ENCODE measurements around the gene GAS1. TPM values are rescaled to one million over a fixed set of nuclear protein-coding genes. Genes with fewer than 3 reads are reported as not detected.

Gene GAS1
- total and polyA plus RNA-seq, 2 of the 8 experiments (the other 6 are each of a cell fraction or from before 2014, with no cell fraction given): 2.8 to 5.7 TPM

DNA sequence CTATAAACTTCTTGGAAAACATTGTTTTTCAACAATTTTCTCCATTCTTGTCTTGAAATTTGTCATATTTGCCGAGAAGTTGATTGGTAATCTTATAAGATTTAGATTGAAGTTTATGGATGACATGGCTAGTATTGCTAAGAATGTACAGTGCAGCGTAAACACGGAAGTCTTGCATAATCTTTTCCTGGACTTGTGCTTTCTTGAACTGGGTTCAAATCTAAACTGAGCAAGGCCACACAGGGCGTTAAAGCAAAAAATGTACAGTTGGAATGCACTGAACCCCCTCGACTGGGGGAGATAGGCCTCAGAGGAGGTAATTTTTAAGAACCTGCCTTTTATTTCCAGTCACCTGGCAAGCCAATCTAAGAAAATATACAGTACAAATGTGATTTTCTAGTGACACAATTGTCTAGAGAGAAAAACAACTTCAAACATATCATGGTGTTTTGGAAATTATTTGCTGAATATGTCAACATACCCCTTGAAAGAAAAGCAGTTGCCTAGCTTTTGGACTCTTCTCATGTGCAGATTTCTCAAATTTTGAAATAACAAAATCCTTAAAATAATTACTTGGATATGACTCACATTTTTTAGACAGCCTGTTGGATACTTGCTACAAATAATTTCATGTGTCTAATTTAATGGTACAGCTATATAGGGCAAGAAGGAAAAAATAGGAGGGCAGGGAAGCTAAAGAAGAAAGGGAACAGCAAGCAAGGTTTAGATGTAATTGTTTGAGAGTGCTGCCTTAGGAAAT lies 18.5 kb upstream of the GAS1 start (continued):
- TF ChIP-seq, protein P1, sequence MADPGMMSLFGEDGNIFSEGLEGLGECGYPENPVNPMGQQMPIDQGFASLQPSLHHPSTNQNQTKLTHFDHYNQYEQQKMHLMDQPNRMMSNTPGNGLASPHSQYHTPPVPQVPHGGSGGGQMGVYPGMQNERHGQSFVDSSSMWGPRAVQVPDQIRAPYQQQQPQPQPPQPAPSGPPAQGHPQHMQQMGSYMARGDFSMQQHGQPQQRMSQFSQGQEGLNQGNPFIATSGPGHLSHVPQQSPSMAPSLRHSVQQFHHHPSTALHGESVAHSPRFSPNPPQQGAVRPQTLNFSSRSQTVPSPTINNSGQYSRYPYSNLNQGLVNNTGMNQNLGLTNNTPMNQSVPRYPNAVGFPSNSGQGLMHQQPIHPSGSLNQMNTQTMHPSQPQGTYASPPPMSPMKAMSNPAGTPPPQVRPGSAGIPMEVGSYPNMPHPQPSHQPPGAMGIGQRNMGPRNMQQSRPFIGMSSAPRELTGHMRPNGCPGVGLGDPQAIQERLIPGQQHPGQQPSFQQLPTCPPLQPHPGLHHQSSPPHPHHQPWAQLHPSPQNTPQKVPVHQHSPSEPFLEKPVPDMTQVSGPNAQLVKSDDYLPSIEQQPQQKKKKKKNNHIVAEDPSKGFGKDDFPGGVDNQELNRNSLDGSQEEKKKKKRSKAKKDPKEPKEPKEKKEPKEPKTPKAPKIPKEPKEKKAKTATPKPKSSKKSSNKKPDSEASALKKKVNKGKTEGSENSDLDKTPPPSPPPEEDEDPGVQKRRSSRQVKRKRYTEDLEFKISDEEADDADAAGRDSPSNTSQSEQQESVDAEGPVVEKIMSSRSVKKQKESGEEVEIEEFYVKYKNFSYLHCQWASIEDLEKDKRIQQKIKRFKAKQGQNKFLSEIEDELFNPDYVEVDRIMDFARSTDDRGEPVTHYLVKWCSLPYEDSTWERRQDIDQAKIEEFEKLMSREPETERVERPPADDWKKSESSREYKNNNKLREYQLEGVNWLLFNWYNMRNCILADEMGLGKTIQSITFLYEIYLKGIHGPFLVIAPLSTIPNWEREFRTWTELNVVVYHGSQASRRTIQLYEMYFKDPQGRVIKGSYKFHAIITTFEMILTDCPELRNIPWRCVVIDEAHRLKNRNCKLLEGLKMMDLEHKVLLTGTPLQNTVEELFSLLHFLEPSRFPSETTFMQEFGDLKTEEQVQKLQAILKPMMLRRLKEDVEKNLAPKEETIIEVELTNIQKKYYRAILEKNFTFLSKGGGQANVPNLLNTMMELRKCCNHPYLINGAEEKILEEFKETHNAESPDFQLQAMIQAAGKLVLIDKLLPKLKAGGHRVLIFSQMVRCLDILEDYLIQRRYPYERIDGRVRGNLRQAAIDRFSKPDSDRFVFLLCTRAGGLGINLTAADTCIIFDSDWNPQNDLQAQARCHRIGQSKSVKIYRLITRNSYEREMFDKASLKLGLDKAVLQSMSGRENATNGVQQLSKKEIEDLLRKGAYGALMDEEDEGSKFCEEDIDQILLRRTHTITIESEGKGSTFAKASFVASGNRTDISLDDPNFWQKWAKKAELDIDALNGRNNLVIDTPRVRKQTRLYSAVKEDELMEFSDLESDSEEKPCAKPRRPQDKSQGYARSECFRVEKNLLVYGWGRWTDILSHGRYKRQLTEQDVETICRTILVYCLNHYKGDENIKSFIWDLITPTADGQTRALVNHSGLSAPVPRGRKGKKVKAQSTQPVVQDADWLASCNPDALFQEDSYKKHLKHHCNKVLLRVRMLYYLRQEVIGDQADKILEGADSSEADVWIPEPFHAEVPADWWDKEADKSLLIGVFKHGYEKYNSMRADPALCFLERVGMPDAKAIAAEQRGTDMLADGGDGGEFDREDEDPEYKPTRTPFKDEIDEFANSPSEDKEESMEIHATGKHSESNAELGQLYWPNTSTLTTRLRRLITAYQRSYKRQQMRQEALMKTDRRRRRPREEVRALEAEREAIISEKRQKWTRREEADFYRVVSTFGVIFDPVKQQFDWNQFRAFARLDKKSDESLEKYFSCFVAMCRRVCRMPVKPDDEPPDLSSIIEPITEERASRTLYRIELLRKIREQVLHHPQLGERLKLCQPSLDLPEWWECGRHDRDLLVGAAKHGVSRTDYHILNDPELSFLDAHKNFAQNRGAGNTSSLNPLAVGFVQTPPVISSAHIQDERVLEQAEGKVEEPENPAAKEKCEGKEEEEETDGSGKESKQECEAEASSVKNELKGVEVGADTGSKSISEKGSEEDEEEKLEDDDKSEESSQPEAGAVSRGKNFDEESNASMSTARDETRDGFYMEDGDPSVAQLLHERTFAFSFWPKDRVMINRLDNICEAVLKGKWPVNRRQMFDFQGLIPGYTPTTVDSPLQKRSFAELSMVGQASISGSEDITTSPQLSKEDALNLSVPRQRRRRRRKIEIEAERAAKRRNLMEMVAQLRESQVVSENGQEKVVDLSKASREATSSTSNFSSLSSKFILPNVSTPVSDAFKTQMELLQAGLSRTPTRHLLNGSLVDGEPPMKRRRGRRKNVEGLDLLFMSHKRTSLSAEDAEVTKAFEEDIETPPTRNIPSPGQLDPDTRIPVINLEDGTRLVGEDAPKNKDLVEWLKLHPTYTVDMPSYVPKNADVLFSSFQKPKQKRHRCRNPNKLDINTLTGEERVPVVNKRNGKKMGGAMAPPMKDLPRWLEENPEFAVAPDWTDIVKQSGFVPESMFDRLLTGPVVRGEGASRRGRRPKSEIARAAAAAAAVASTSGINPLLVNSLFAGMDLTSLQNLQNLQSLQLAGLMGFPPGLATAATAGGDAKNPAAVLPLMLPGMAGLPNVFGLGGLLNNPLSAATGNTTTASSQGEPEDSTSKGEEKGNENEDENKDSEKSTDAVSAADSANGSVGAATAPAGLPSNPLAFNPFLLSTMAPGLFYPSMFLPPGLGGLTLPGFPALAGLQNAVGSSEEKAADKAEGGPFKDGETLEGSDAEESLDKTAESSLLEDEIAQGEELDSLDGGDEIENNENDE (IDR thresholded peaks at IDR 0.05; ENCODE audit: insufficient replicate concordance, low read length): no peak
- TF ChIP-seq TBP (IDR thresholded peaks at IDR 0.05; ENCODE audit: low read depth, low read length): no peak
- no peak for TF ChIP-seq TAF7 (optimal IDR thresholded peaks at IDR 0.05; ENCODE audit: borderline replicate concordance, low read depth, low read length)
- no peak for TF ChIP-seq TAF1 (IDR thresholded peaks at IDR 0.05; ENCODE audit: low read depth, low read length)
- no peak for TF ChIP-seq RBBP5 (IDR thresholded peaks at IDR 0.05; ENCODE audit: borderline replicate concordance, low read depth, low read length)
- TF ChIP-seq RXRA (IDR thresholded peaks at IDR 0.05; ENCODE audit: insufficient read depth, low read depth, low read length): no peak
- TF ChIP-seq EP300 (IDR thresholded peaks at IDR 0.05; ENCODE audit: borderline replicate concordance in 1 of 2, low read depth in 2 of 2, low read length in 2 of 2): no peak
- no peak for TF ChIP-seq BRCA1 (IDR thresholded peaks at IDR 0.05; ENCODE audit: low read depth, low read length)
- TF ChIP-seq FOSL1 (IDR thresholded peaks at IDR 0.05; ENCODE audit: insufficient read depth, low read depth, low read length): no peak
